ENCODE results near the gene ERMP1.

Gene ERMP1

DNA sequence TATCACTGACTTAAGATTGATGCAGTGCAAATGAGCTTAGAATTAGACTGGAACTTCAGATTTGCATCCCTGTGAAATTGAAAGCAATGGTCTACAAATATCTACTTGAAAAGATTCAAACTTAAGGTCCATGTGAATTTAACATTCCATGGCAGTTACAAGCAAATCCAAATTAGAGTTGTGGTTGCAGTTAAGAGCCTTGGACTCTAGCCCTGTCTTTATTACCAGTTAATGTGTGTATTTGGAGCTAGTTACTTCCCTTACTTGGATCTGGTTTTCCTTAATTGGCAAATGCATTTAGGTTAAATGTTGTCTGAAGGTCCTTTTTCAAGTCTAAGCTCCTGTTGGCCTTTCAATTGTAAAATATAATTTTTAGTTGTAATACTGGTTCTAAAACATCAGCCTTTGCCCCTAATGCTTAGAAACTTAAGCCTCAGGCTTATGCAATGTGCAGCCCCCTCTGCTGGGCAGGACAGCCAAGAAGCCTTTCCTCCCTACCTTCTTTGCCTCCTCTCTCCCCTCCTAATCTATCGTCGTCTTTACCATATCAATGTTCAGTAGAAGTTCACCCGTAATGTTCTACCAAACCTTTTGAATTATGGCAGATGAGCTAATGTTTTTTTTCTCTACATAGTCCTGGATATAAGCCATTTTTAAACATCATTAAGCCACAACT lies 59.5 kb downstream of the ERMP1 start:
- no peak for DNase-seq (ENCODE audit: low spot score)

- DNase-seq (ENCODE audit: low spot score): no peak
Measured at GRCh38 chr9:5767968-5768932, 64.7 kb downstream of the ERMP1 start.

DNA sequence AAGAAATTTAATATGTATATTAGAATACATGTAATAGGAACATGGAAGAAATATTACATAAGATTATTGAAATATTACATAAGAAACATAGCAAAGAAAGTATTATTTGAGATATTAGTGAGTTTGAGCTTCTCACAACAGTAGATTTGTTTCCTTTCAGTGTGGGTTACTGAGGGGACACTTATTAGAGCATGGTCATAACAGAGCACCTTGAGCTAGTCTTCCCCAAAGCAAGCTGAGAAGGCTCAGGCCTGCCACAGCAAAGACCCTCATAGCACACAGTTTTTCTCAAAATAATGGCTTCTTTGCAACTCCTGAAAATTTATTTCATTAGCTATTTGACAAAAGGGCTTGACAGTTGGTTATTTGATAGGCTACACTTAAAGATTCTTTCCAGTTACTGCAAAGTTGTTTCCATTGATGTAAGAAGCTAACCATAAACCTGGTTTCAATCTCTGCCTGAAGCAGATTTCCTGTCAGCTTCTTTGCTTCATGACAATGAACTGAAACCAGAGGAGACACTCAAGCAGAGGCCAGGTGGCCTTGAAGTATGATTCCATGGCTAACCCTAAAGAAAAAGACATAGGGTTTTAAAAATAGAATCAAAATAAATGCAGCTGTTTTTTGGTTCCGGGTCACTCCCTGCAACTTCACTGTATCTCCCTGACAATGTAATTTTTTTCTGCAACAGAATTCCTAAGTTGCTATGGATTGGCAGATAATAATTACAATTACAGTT lies 68.6 kb downstream of the ERMP1 start:
- DNase-seq (ENCODE audit: low spot score): no peak

DNA sequence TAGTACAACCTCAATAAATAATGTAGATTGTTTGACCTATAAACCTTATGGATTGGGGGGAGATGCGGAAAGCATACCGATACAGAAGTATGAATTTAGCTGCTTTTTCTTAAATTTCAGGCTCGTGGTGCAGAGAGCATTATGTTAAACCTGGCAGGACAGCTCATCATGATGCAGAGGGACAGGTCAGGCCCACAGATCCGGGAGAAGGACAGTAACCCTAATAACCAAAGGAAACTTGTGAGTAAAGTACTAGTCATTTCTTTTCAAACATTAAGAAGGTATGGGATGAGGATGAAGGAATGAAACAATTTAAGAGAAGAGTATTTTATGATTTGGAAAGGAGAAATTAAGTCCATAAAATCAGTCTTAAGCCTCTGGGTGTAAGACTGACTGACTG lies 70.5 kb downstream of the ERMP1 start:
- DNase-seq (ENCODE audit: low spot score): no peak

DNA sequence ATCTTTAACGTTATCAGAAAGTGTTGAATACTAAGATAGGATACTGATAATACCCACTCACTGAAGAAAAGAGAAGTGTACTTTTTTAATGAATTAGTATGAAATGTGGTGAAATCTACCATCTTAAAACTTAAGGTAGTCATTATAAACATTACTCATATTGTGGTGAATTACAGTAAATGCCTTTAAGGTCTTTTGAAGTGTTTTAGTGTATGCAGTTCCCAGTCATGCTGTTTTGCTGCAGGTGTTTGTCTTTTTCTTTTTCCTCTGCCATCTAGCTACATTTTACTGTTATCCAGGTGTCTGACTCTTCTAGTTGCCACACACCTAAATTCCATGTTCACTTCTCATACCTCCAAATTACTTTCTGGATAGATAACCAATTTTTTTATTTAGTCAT lies 72.6 kb downstream of the ERMP1 start:
- no peak for DNase-seq (ENCODE audit: low spot score)

- no peak for DNase-seq (ENCODE audit: low spot score)
Measured at GRCh38 chr9:5756633-5757032, 76.3 kb downstream of the ERMP1 start.

DNA sequence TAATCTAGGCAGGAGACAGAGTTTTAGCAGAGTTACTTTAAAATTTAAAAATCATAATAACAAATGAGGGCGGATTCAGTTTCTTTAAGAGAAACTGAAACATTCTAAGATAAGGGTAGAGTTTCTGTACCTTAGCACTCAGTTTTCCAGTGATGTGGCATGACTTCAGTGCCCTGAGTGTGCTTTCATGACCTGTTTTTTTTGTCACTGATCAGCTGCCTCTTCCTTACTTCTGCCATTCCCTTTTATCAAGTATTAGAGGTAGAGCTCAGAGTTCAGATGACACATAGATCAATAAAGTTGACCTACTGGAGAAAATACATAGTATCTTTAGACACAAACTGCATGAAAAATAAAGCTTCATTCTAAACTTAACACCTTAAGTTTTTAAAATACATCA lies 82.3 kb downstream of the ERMP1 start:
- DNase-seq (ENCODE audit: low spot score): no peak

DNA sequence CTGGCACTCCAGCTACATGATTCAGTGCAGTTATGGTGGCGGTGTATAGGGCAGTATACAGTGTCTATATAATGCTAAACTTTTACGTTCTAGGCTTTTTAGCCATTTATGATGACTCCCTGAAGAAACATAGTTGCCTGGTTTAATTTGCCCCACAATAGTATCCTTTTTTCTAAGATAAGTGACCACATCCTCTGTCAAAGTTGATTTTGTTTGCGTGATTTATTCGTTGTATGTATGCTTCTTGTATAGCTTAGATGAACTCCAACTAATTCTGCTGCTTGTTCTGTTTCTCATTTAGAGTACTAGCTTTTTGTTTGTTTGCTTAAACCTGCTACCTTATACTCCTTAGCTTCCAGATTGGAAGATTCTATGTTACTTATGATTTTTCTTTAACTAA lies 83.6 kb downstream of the ERMP1 start:
- no peak for DNase-seq (ENCODE audit: low spot score)

GRCh38 chr9:5748438-5748837 lies 84.5 kb downstream of the ERMP1 start:
- no peak for DNase-seq (ENCODE audit: low spot score)

- DNase-seq (ENCODE audit: low spot score): no peak
Measured at GRCh38 chr9:5743109-5743508, 89.8 kb downstream of the ERMP1 start.

- DNase-seq (ENCODE audit: low spot score): no peak
Measured at GRCh38 chr9:5736563-5737346, 96.2 kb downstream of the ERMP1 start.

- DNase-seq (ENCODE audit: low spot score): no peak
Measured at GRCh38 chr9:5735072-5735471, 97.8 kb downstream of the ERMP1 start.

Measured in hepatic stellate cell (primary cell).